HCT116 (cell line): ENCODE data around the gene ANKRD63. TPM values are rescaled to one million over a fixed set of nuclear protein-coding genes. Genes with fewer than 3 reads are reported as not detected.

Source experiments
- ATAC-seq: fragments of 200-7000 bp; cut with Tn5 transposase; 2 replicates; pipeline ENCODE4 v1.9.1; 2020; ENCODE audit warnings: mild to moderate bottlenecking, moderate library complexity
- BruUV-seq: library from RNA; stranded (reverse); fragments of 400-500 nt; replicated peaks from 2 replicates; lab custom pipeline; 2021; lab: Mats Ljungman, UMichigan
- CTCF ChIA-PET: fragments of 300-600 bp; sonication (Branson Sonifier 250); formaldehyde crosslinking; loops from one replicate; lab custom pipeline; 2021; ENCODE audit warnings: antibody characterized with exemption; lab: Charles Lee
- POLR2A ChIA-PET: fragments of 300-600, 350-600 bp; sonication (Branson Sonifier 250); formaldehyde crosslinking; loops from one replicate; lab custom pipeline; 2021; ENCODE audit warnings: antibody characterized with exemption; lab: Charles Lee
- RAD21 ChIA-PET, 2 experiments: fragments of 300-600 bp; sonication (Branson Sonifier 250); formaldehyde crosslinking; loops; one replicate each; lab custom pipeline; 2023; ENCODE audit warnings: low total read pairs in 2 of 2; ENCODE audit not compliant: uncharacterized antibody in 2 of 2, unreplicated experiment in 2 of 2, low non-redundant PET in 1 of 2; lab: Charles Lee
- DNase-seq: peaks from one replicate; pipeline ENCODE4 v3.0.0-alpha.2; 2010; ENCODE audit warnings: low read depth, low spot score
- H2AFZ ChIP-seq: fragments of 200-600 bp; shearing (Covaris generic), sonication (generic); 2 replicates; pipeline ENCODE4 v1.6.1; 2017; ENCODE audit warnings: low read depth, mixed run types, mixed read lengths, antibody characterized with exemption, low read length; ENCODE audit not compliant: poor library complexity, severe bottlenecking
- H3K27ac ChIP-seq: 2 replicates; pipeline ENCODE4 v1.5.1; 2012; ENCODE audit warnings: low read depth, low read length
- H3K27me3 ChIP-seq: fragments of 200-600 bp; sonication (generic); 2 replicates; pipeline ENCODE4 v1.6.1; 2016; ENCODE audit warnings: mixed run types, low read length, mixed read lengths; ENCODE audit not compliant: insufficient read depth
- H3K36me3 ChIP-seq, 2 experiments: fragments of 200-500 bp in 1 of 2; fragments of 200-600 bp in 1 of 2; sonication (Bioruptor generic) in 1 of 2; sonication (generic) in 1 of 2; 2 replicates each; pipeline versions ENCODE4 v1.5.1 to v1.6.1; 2014 to 2016; ENCODE audit warnings: low read length in 2 of 2, inconsistent platforms in 1 of 2, mixed read lengths in 1 of 2, mixed run types in 1 of 2; ENCODE audit not compliant: insufficient read depth in 2 of 2, control insufficient read depth in 1 of 2
- H3K4me1 ChIP-seq, 2 experiments: fragments of 200-600 bp in 1 of 2; sonication (generic) in 1 of 2; 2 replicates each; pipeline versions ENCODE4 v1.5.1 to v1.6.1; 2012 to 2017; ENCODE audit warnings: low read length in 2 of 2, inconsistent platforms in 1 of 2, mild to moderate bottlenecking in 1 of 2, mixed read lengths in 1 of 2, mixed run types in 1 of 2, moderate library complexity in 1 of 2; ENCODE audit not compliant: insufficient read depth in 2 of 2, control insufficient read depth in 1 of 2
- H3K4me2 ChIP-seq: fragments of 200-600 bp; sonication (generic); 2 replicates; pipeline ENCODE4 v1.6.1; 2017; ENCODE audit warnings: mixed run types, low read length, mixed read lengths
- H3K4me3 ChIP-seq, 2 experiments: fragments of 200-600 bp in 1 of 2; sonication (generic) in 1 of 2; replicated peaks in 1 of 2; 2 replicates each; pipeline ENCODE4 v1.5.1; 2011 to 2016; ENCODE audit warnings: low read length in 2 of 2, control low read depth in 1 of 2, low read depth in 1 of 2, mild to moderate bottlenecking in 1 of 2, mixed read lengths in 1 of 2, mixed run types in 1 of 2
- H3K79me2 ChIP-seq: fragments of 200-600 bp; sonication (generic); 2 replicates; pipeline ENCODE4 v1.6.1; 2017; ENCODE audit warnings: mild to moderate bottlenecking, mixed run types, low read length, moderate library complexity, mixed read lengths; ENCODE audit not compliant: insufficient read depth
- H3K9ac ChIP-seq: fragments of 200-600 bp; sonication (generic); 2 replicates; pipeline ENCODE4 v1.6.1; 2016; ENCODE audit warnings: low read length, mixed read lengths
- H3K9me2 ChIP-seq: fragments of 200-600 bp; sonication (generic), shearing (Covaris generic); 2 replicates; pipeline ENCODE4 v1.6.1; 2017; ENCODE audit warnings: mixed run types, mild to moderate bottlenecking, moderate library complexity; ENCODE audit not compliant: insufficient read depth
- H3K9me3 ChIP-seq, 2 experiments: fragments of 200-500 bp in 1 of 2; fragments of 200-600 bp in 1 of 2; sonication (Bioruptor generic) in 1 of 2; sonication (generic) in 1 of 2; 2 replicates each; pipeline ENCODE4 v1.6.1; 2014 to 2017; ENCODE audit warnings: low read length in 2 of 2, mixed read lengths in 2 of 2, inconsistent platforms in 1 of 2, low read depth in 1 of 2, mild to moderate bottlenecking in 1 of 2, mixed run types in 1 of 2, moderate library complexity in 1 of 2; ENCODE audit not compliant: control insufficient read depth in 1 of 2, insufficient read depth in 1 of 2
- H4K20me1 ChIP-seq: fragments of 200-600 bp; sonication (generic), shearing (Covaris generic); 2 replicates; pipeline ENCODE4 v1.6.1; 2017; ENCODE audit warnings: mixed run types, mild to moderate bottlenecking, moderate library complexity; ENCODE audit not compliant: insufficient read depth
- CEBPB ChIP-seq: IDR thresholded peaks from 2 replicates; pipeline ENCODE4 v1.6.1; 2012; ENCODE audit warnings: low read depth
- ELF1 ChIP-seq: IDR thresholded peaks from 2 replicates; pipeline ENCODE4 v1.6.1; 2012; ENCODE audit warnings: low read depth, borderline replicate concordance
- JUND ChIP-seq: IDR thresholded peaks from 2 replicates; pipeline ENCODE4 v1.6.1; 2012
- POLR2A ChIP-seq: IDR thresholded peaks from 2 replicates; pipeline ENCODE4 v1.7.0; 2011; ENCODE audit warnings: borderline replicate concordance; ENCODE audit not compliant: insufficient read depth, insufficient read length; ENCODE audit errors: extremely low read depth
- POLR2AphosphoS5 ChIP-seq: IDR thresholded peaks from 2 replicates; pipeline ENCODE4 v1.6.1; 2011; ENCODE audit warnings: mild to moderate bottlenecking, low read depth, low read length, moderate library complexity
- RAD21 ChIP-seq: IDR thresholded peaks from 2 replicates; pipeline ENCODE4 v1.6.1; 2012; ENCODE audit warnings: low read depth, mild to moderate bottlenecking
- intact Hi-C: fragments of 100-400 bp; cut with micrococcal nuclease; formaldehyde crosslinking; loops from 2 replicates; pipeline ENCODE4 v1.10.0; 2022
- total RNA-seq: library from RNA; stranded (reverse); gene quantifications from one replicate; pipeline ENCODE4 v1.2.1, GENCODE V29; 2021; ENCODE audit not compliant: unreplicated experiment
- TF ChIP-seq, protein P1 (sequence below), 3 experiments: fragments of 200-600 bp in 1 of 3; sonication (generic) in 1 of 3; IDR thresholded peaks in 2 of 3; conservative IDR thresholded peaks in 1 of 3; 2 replicates each; pipeline ENCODE4 v1.5.1; 2012 to 2017; ENCODE audit warnings: low read depth in 2 of 3, low read length in 2 of 3, antibody characterized with exemption in 1 of 3, borderline replicate concordance in 1 of 3, control low read depth in 1 of 3, mild to moderate bottlenecking in 1 of 3, mixed read lengths in 1 of 3, mixed run types in 1 of 3, moderate library complexity in 1 of 3; ENCODE audit not compliant: insufficient read depth in 1 of 3

Gene ANKRD63
- total RNA-seq, 1 experiment from 2014 or later = 0.89 TPM

DNA sequence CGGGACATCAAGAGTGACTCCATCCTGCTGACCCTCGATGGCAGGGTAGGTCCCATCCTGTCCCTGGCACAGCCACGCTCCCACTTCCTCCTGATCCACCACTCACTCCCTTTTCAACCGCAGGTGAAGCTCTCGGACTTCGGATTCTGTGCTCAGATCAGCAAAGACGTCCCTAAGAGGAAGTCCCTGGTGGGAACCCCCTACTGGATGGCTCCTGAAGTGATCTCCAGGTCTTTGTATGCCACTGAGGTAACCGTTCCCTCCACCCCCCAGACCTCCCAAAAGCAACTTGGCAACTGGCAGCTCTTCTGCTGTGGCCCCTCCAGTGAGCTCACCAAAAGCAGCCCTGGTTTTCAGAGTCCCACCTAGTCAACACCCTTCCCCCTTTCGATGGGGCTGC, 9.4 kb downstream of the ANKRD63 start:
- no peaks in the 10 kb centered on the region for H4K20me1 ChIP-seq
- H3K9ac ChIP-seq = no peak overlapping the region
- no peaks in the 10 kb centered on the region for H3K27me3 ChIP-seq
- no peaks in the 10 kb centered on the region for H3K4me1 ChIP-seq
- no peak overlapping the region for H3K4me2 ChIP-seq
- no peaks in the 10 kb centered on the region for H3K9me2 ChIP-seq
- no TSS peak for BruUV-seq
- H3K79me2 ChIP-seq = no peaks in the 10 kb centered on the region
- H3K36me3 ChIP-seq = no peaks in the 10 kb centered on the region; a peak in 1 of 4 replicates
- no peak for TF ChIP-seq RAD21
- TF ChIP-seq, all 23 proteins: peak for 0
- CTCF ChIA-PET = interaction anchor here (1.0 to 6.6 kb wide), 11 partner anchors 12 to 385 kb away, joined by 3 to 194 read pairs (median 6); partner anchors contain the start of gene PAK6
- no peaks in the 10 kb centered on the region for H3K9me3 ChIP-seq
- DNase-seq (no peak), ATAC-seq (no peak)
- POLR2A ChIA-PET = no interaction called here
- H3K4me3 ChIP-seq = no peak overlapping the region
- H2AFZ ChIP-seq = no peak overlapping the region
- no peak overlapping the region for H3K27ac ChIP-seq
- intact Hi-C loops = loop anchor here (5.0 to 10.0 kb wide), 2 partner anchors 489 to 1566 kb away; partner anchors contain the start of gene FSIP1
- RAD21 ChIA-PET = interaction anchor here (0.7 to 3.4 kb wide), 2 partner anchors 56 to 228 kb away, joined by 3 to 19 read pairs; no protein-coding TSS in a partner anchor

DNA sequence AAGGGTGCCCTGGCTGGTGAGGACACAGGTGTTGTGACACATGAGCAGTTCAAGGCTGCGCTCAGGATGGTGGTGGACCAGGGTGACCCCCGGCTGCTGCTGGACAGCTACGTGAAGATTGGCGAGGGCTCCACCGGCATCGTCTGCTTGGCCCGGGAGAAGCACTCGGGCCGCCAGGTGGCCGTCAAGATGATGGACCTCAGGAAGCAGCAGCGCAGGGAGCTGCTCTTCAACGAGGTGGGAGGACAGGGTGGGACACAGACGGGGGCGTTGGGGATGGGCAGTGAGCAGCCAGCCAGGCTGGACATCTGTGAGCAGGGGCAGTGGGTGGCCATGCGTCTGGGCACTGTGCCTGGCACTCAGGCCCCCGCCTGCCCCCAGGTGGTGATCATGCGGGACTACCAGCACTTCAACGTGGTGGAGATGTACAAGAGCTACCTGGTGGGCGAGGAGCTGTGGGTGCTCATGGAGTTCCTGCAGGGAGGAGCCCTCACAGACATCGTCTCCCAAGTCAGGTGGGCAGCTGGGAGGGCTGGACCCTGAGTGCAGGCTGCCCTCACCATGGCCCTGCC, 10.3 kb downstream of the ANKRD63 start:
- POLR2A ChIA-PET = no interaction called here
- Histone ChIP-seq H3K36me3 (peaks cover 0 to 3% of the 10 kb centered on the region in 2 experiments; a peak in 2 of 4 replicates), H3K4me3 (no peak overlapping the region), H3K79me2 (no peaks in the 10 kb centered on the region), H3K4me2 (no peak overlapping the region), H2AFZ (no peak overlapping the region), H4K20me1 (no peaks in the 10 kb centered on the region), H3K9ac (no peak overlapping the region), H3K27ac (no peak overlapping the region)
- BruUV-seq = no TSS peak
- no peak for DNase-seq
- TF ChIP-seq CEBPB = no peak
- no peak for TF ChIP-seq JUND
- TF ChIP-seq POLR2A = no peak
- TF ChIP-seq, protein P1, sequence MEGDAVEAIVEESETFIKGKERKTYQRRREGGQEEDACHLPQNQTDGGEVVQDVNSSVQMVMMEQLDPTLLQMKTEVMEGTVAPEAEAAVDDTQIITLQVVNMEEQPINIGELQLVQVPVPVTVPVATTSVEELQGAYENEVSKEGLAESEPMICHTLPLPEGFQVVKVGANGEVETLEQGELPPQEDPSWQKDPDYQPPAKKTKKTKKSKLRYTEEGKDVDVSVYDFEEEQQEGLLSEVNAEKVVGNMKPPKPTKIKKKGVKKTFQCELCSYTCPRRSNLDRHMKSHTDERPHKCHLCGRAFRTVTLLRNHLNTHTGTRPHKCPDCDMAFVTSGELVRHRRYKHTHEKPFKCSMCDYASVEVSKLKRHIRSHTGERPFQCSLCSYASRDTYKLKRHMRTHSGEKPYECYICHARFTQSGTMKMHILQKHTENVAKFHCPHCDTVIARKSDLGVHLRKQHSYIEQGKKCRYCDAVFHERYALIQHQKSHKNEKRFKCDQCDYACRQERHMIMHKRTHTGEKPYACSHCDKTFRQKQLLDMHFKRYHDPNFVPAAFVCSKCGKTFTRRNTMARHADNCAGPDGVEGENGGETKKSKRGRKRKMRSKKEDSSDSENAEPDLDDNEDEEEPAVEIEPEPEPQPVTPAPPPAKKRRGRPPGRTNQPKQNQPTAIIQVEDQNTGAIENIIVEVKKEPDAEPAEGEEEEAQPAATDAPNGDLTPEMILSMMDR (IDR thresholded peaks at IDR 0.05 in 2 of 3, conservative IDR thresholded peaks at IDR 0.05 in 1 of 3; ENCODE audit: borderline replicate concordance in 1 of 3, insufficient read depth in 1 of 3, low read depth in 2 of 3, low read length in 2 of 3) = peak in 2 of 3 experiments; percentile 21 to 33; a peak in 1 of 6 replicates
- TF ChIP-seq RAD21 = peak; percentile 32
- no peak for TF ChIP-seq POLR2AphosphoS5
- TF ChIP-seq ELF1 = no peak
- TF ChIP-seq, all 23 proteins: peak for 2
- Histone ChIP-seq H3K9me2 (no peaks in the 10 kb centered on the region), H3K9me3 (no peaks in the 10 kb centered on the region), H3K27me3 (no peaks in the 10 kb centered on the region), H3K4me1 (peaks cover 1 to 3% of the 10 kb centered on the region in 2 experiments; a peak in 2 of 4 replicates)
- ChIA-PET CTCF (interaction anchor here (1.0 to 6.6 kb wide), 8 partner anchors 13 to 384 kb away, joined by 3 to 194 read pairs (median 5); partner anchors contain the start of gene PAK6), RAD21 (interaction anchor here in 1 of 2 experiments (3.4 kb wide), 1 partner anchor 55 kb away, joined by 19 read pairs; no protein-coding TSS in a partner anchor)
- peak; percentile 65 for ATAC-seq
- intact Hi-C loops = loop anchor here (5.0 to 10.0 kb wide), 2 partner anchors 488 to 1565 kb away; partner anchors contain the start of gene FSIP1
